ENCODE data around the gene CXCL14. TPM values are rescaled to one million over a fixed set of nuclear protein-coding genes. Genes with fewer than 3 reads are reported as not detected.

CXCL14 gene
- total and polyA plus RNA-seq, 2 experiments from 2014 or later, result 1.7 TPM; not detected in 1

GRCh38 chr5:135600152-135600570, 21.4 kb upstream of the CXCL14 start:
- Mint-ChIP-seq H3K9me3 (no peaks in the 10 kb centered on the region; the same call in 2 of the 3 replicates), H3K4me3 (no peak overlapping the region), H3K27me3 (ENCODE audit: insufficient read depth, low read depth, poor library complexity) (peaks cover 7% of the 10 kb centered on the region), H3K27ac (no peak overlapping the region), H3K4me1 (peaks cover 3% of the 10 kb centered on the region; the same call in 1 of the 3 replicates), H3K36me3 (ENCODE audit: low read depth) (no peaks in the 10 kb centered on the region)
- no peak overlapping the region for H3K4me2 ChIP-seq
- ATAC-seq (no peak), DNase-seq (ENCODE audit: low spot score) (no peak)
- TF ChIP-seq ZNF114 (CRISPR knock-in tag; IDR thresholded peaks at IDR 0.05), result no peak
- no peak for TF ChIP-seq POLR2AphosphoS5 (IDR thresholded peaks at IDR 0.05; ENCODE audit: low read depth)
- no peak for TF ChIP-seq EZH2 (IDR thresholded peaks at IDR 0.05; ENCODE audit: low read depth, unreplicated experiment)
- no peak for TF ChIP-seq NANOG (IDR thresholded peaks at IDR 0.05; ENCODE audit: borderline replicate concordance)
- no peak for TF ChIP-seq EZH2phosphoT487 (IDR thresholded peaks at IDR 0.05; ENCODE audit: unreplicated experiment)
- TF ChIP-seq REST (IDR thresholded peaks at IDR 0.05; ENCODE audit: unreplicated experiment), result no peak
- TF ChIP-seq ZNF331 (CRISPR knock-in tag; IDR thresholded peaks at IDR 0.05; ENCODE audit: low read depth), result no peak
- H3F3A ChIP-seq (replicated peaks; ENCODE audit: low read depth), result no peaks in the 10 kb centered on the region
- H2AFZ ChIP-seq, result no peak overlapping the region
- H3K4me1 ChIP-seq (ENCODE audit: insufficient read depth), result no peaks in the 10 kb centered on the region
- H3K9me2 ChIP-seq (ENCODE audit: insufficient read depth), result no peaks in the 10 kb centered on the region
- no peak overlapping the region for H3K27ac ChIP-seq (ENCODE audit: low read depth)
- no peak overlapping the region for H3K4me3 ChIP-seq
- H3K36me3 ChIP-seq (ENCODE audit: insufficient read depth), result no peaks in the 10 kb centered on the region
- H4K20me1 ChIP-seq (replicated peaks; ENCODE audit: insufficient read depth), result no peaks in the 10 kb centered on the region
- H3K27me3 ChIP-seq (ENCODE audit: insufficient read depth), result no peaks in the 10 kb centered on the region
- no peaks in the 10 kb centered on the region for H3K79me2 ChIP-seq (replicated peaks; ENCODE audit: insufficient read depth)

GRCh38 chr5:135599421-135600151, 20.8 kb upstream of the CXCL14 start:
- TF ChIP-seq ZNF331 (CRISPR knock-in tag; IDR thresholded peaks at IDR 0.05; ENCODE audit: low read depth) (no peak), REST (IDR thresholded peaks at IDR 0.05; ENCODE audit: unreplicated experiment) (no peak), STAT1 (IDR thresholded peaks at IDR 0.05; ENCODE audit: unreplicated experiment) (no peak), EZH2 (IDR thresholded peaks at IDR 0.05; ENCODE audit: low read depth, unreplicated experiment) (no peak), CREB1 (CRISPR knock-in tag; IDR thresholded peaks at IDR 0.05; ENCODE audit: low read depth) (no peak), EZH2phosphoT487 (IDR thresholded peaks at IDR 0.05; ENCODE audit: unreplicated experiment) (no peak), NANOG (IDR thresholded peaks at IDR 0.05; ENCODE audit: borderline replicate concordance) (no peak), POLR2AphosphoS5 (IDR thresholded peaks at IDR 0.05; ENCODE audit: low read depth) (no peak), ZNF114 (CRISPR knock-in tag; IDR thresholded peaks at IDR 0.05) (no peak), JUNB (IDR thresholded peaks at IDR 0.05; ENCODE audit: unreplicated experiment) (no peak)
- no peak overlapping the region for H3K27ac Mint-ChIP-seq
- H3K4me2 ChIP-seq, result no peak overlapping the region
- DNase-seq (ENCODE audit: low spot score), result no peak
- H3K4me1 Mint-ChIP-seq, result peaks cover 3% of the 10 kb centered on the region; the same call in 1 of the 3 replicates
- H3K27me3 ChIP-seq (ENCODE audit: insufficient read depth), result no peaks in the 10 kb centered on the region
- no peak overlapping the region for H3K4me3 ChIP-seq
- H3K9me3 Mint-ChIP-seq, result no peaks in the 10 kb centered on the region; the same call in 2 of the 3 replicates
- no peaks in the 10 kb centered on the region for H3F3A ChIP-seq (replicated peaks; ENCODE audit: low read depth)
- peaks cover 7% of the 10 kb centered on the region for H3K27me3 Mint-ChIP-seq (ENCODE audit: insufficient read depth, low read depth, poor library complexity)
- H3K36me3 Mint-ChIP-seq (ENCODE audit: low read depth), result no peaks in the 10 kb centered on the region
- no peak for ATAC-seq
- no peaks in the 10 kb centered on the region for H3K4me1 ChIP-seq (ENCODE audit: insufficient read depth)
- no peak overlapping the region for H2AFZ ChIP-seq
- no peaks in the 10 kb centered on the region for H4K20me1 ChIP-seq (replicated peaks; ENCODE audit: insufficient read depth)
- no peak overlapping the region for H3K4me3 Mint-ChIP-seq
- no peaks in the 10 kb centered on the region for H3K36me3 ChIP-seq (ENCODE audit: insufficient read depth)
- no peak overlapping the region for H3K27ac ChIP-seq (ENCODE audit: low read depth)
- no peaks in the 10 kb centered on the region for H3K79me2 ChIP-seq (replicated peaks; ENCODE audit: insufficient read depth)
- no peaks in the 10 kb centered on the region for H3K9me2 ChIP-seq (ENCODE audit: insufficient read depth)
